Measurements from ENCODE around the gene DNAH6.

DNA sequence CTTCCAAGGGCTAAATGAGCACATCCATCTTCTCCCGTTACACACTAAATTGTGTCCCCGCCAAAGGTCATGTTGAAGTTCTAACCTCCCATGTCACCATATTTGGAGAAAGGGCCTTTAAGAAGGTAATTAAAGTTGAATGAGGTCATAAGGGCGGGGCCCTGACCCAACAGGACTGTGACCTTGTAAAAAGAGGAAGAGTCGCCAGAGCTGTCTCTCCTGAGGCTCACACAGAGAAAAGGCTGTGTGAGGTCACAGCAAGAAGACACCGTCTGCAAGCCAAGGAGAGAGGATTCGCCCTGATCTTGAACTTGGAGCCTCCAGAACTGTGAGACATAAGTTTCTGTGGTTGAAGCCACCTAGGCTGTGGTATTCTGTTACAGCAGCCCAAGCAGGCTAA lies 340.5 kb downstream of the DNAH6 start:
- no peak for TF ChIP-seq BHLHE40 (IDR thresholded peaks at IDR 0.05; ENCODE audit: borderline replicate concordance)
- TF ChIP-seq LEF1 (IDR thresholded peaks at IDR 0.05; ENCODE audit: borderline replicate concordance), result no peak
- TF ChIP-seq FOXM1 (IDR thresholded peaks at IDR 0.05; ENCODE audit: borderline replicate concordance), result no peak
- no peak for TF ChIP-seq NFRKB (IDR thresholded peaks at IDR 0.05)
- TF ChIP-seq HDGF (IDR thresholded peaks at IDR 0.05; ENCODE audit: borderline replicate concordance), result no peak
- no peak for TF ChIP-seq CTBP1 (IDR thresholded peaks at IDR 0.05; ENCODE audit: borderline replicate concordance)
- TF ChIP-seq TARDBP (IDR thresholded peaks at IDR 0.05), result no peak
- TF ChIP-seq ARNT (IDR thresholded peaks at IDR 0.05), result no peak
- TF ChIP-seq, protein P1, sequence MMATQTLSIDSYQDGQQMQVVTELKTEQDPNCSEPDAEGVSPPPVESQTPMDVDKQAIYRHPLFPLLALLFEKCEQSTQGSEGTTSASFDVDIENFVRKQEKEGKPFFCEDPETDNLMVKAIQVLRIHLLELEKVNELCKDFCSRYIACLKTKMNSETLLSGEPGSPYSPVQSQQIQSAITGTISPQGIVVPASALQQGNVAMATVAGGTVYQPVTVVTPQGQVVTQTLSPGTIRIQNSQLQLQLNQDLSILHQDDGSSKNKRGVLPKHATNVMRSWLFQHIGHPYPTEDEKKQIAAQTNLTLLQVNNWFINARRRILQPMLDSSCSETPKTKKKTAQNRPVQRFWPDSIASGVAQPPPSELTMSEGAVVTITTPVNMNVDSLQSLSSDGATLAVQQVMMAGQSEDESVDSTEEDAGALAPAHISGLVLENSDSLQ (IDR thresholded peaks at IDR 0.05), result no peak
- TF ChIP-seq SP1 (IDR thresholded peaks at IDR 0.05), result no peak
- no peak for TF ChIP-seq ELF4 (IDR thresholded peaks at IDR 0.05)
- TF ChIP-seq FOXA1 (IDR thresholded peaks at IDR 0.05), result no peak
- TF ChIP-seq SUZ12 (IDR thresholded peaks at IDR 0.05), result no peak

All from HEK293T (cell line).